ENCODE measurements around the gene TMEM38A.

TMEM38A gene

GRCh38 chr19:16676101-16676798, 15.3 kb downstream of the TMEM38A start (continued):
- no peak for TF ChIP-seq ZSCAN4 (tag by site-specific recombination; IDR thresholded peaks at IDR 0.05)
- no peak for TF ChIP-seq ZNF302 (tag by site-specific recombination; IDR thresholded peaks at IDR 0.05; ENCODE audit: low read depth)
- no peak for TF ChIP-seq ZBTB48 (tag by site-specific recombination; IDR thresholded peaks at IDR 0.05)
- no peak for TF ChIP-seq ZNF280C (tag by site-specific recombination; IDR thresholded peaks at IDR 0.05)
- no peak for TF ChIP-seq PRDM4 (tag by site-specific recombination; IDR thresholded peaks at IDR 0.05)
- no peak for TF ChIP-seq ZNF223 (tag by site-specific recombination; IDR thresholded peaks at IDR 0.05)
- TF ChIP-seq HIC1 (tag by site-specific recombination; IDR thresholded peaks at IDR 0.05), result no peak

- no peak for TF ChIP-seq ZFP3 (tag by site-specific recombination; IDR thresholded peaks at IDR 0.05; ENCODE audit: low read depth)
- no peak for TF ChIP-seq ZBTB11 (tag by site-specific recombination; conservative IDR thresholded peaks at IDR 0.05; ENCODE audit: low read depth)
- TF ChIP-seq YY1 (tag by site-specific recombination; IDR thresholded peaks at IDR 0.05), result no peak
- TF ChIP-seq ZNF529 (tag by site-specific recombination; IDR thresholded peaks at IDR 0.05; ENCODE audit: insufficient replicate concordance), result peak; percentile 86
- TF ChIP-seq GLIS1 (tag by site-specific recombination; IDR thresholded peaks at IDR 0.05), result no peak
- ChIA-PET CTCF (interaction anchor here (0.6 kb wide), 1 partner anchor 25 kb away, joined by 3 read pairs; no protein-coding TSS in a partner anchor), POLR2A (no interaction called here)
- no peak overlapping the region for H3K27ac ChIP-seq (ENCODE audit: extremely low read depth, low read depth, low read length)
- no peaks in the 10 kb centered on the region for H3K9me3 ChIP-seq (ENCODE audit: control insufficient read depth, insufficient read depth, low read depth, low read length)
- no peaks in the 10 kb centered on the region for H3K4me1 ChIP-seq (ENCODE audit: control insufficient read depth, insufficient read depth, low read length)
- H3K4me3 ChIP-seq (ENCODE audit: low read depth, low read length), result no peak overlapping the region
- H3K36me3 ChIP-seq (ENCODE audit: control insufficient read depth in 2 of 2, insufficient read depth in 1 of 2, low read length in 2 of 2), result peaks cover 0 to 21% of the 10 kb centered on the region in 2 experiments; a peak in 1 of 3 replicates
Measured at GRCh38 chr19:16677055-16677454, 16.1 kb downstream of the TMEM38A start.

All from HEK293 (cell line).